IMR-90 (cell line): ENCODE results near the gene CCDC60.

Source experiments
- CTCF ChIP-seq: conservative IDR thresholded peaks from 2 replicates; pipeline ENCODE4 v1.5.1; 2012; ENCODE audit warnings: mild to moderate bottlenecking, low read depth, low read length, improper control_type of control experiment
- MAZ ChIP-seq: IDR thresholded peaks from 2 replicates; pipeline ENCODE4 v1.6.1; 2012; ENCODE audit warnings: low read depth, mild to moderate bottlenecking, low read length, improper control_type of control experiment, moderate library complexity, borderline replicate concordance
- POLR2A ChIP-seq: IDR thresholded peaks from 2 replicates; pipeline ENCODE4 v1.6.1; 2012; ENCODE audit warnings: mild to moderate bottlenecking, low read depth, low read length
- USF2 ChIP-seq: fragments of 150-350 bp; IDR thresholded peaks from 2 replicates; pipeline ENCODE4 v1.6.1; 2017; ENCODE audit warnings: mild to moderate bottlenecking, antibody characterized with exemption, low read length, low read depth

- no peak for TF ChIP-seq CTCF
- no peak for TF ChIP-seq MAZ
- TF ChIP-seq USF2 = no peak
- TF ChIP-seq POLR2A = no peak
These were observed 25.6 kb upstream of the CCDC60 start for GRCh38 chr12:119308708-119309456.
